Amniotic epithelial cell (primary cell): Measurements from ENCODE around the gene CDCA3.
A peak's percentile ranks its signal among the peaks of the same experiment; 100 is the strongest.

Experiments
- DNase-seq: peaks from one replicate; pipeline ENCODE4 v3.0.0-alpha.2; 2010; ENCODE audit warnings: low read depth

The CDCA3 gene

GRCh38 chr12:6832125-6832524, 19.0 kb downstream of the CDCA3 start:
- no peak for DNase-seq

GRCh38 chr12:6831450-6831995, 19.6 kb downstream of the CDCA3 start:
- DNase-seq: no peak

- no peak for DNase-seq
Measured at GRCh38 chr12:6830999-6831398, 20.1 kb downstream of the CDCA3 start.

GRCh38 chr12:6830286-6830890, 20.7 kb downstream of the CDCA3 start:
- DNase-seq: no peak

- DNase-seq: no peak
Measured at GRCh38 chr12:6829536-6830220, 21.4 kb downstream of the CDCA3 start.

GRCh38 chr12:6828781-6829535, 22.1 kb downstream of the CDCA3 start:
- DNase-seq: peak; percentile 58

- peak; percentile 61 for DNase-seq
Measured at GRCh38 chr12:6827982-6828780, 22.9 kb downstream of the CDCA3 start, which contains the start of gene P3H3. TSS of gene P3H3 (plus strand) at chr12:6828407. CDS start at chr12:6828441, 34 bp downstream.

GRCh38 chr12:6827437-6827911, 23.6 kb downstream of the CDCA3 start:
- DNase-seq: peak; percentile 76

- DNase-seq: no peak
Measured at GRCh38 chr12:6826734-6827436, 24.2 kb downstream of the CDCA3 start.

GRCh38 chr12:6826125-6826733, 24.9 kb downstream of the CDCA3 start:
- no peak for DNase-seq

GRCh38 chr12:6825398-6826124, 25.5 kb downstream of the CDCA3 start:
- peak; percentile 74 for DNase-seq

- peak; percentile 47 for DNase-seq
Measured at GRCh38 chr12:6824901-6825381, 26.1 kb downstream of the CDCA3 start.

- no peak for DNase-seq
Measured at GRCh38 chr12:6824085-6824775, 26.9 kb downstream of the CDCA3 start.

GRCh38 chr12:6823182-6824084, 27.7 kb downstream of the CDCA3 start:
- DNase-seq: no peak

- DNase-seq: no peak
Measured at GRCh38 chr12:6822426-6823135, 28.5 kb downstream of the CDCA3 start.

- peak; percentile 54 for DNase-seq
Measured at GRCh38 chr12:6821591-6822425, 29.3 kb downstream of the CDCA3 start, which contains the start of gene GPR162. TSS of gene GPR162 (plus strand) at chr12:6821821. CDS start at chr12:6823899, 2,078 bp downstream.
